ENCODE results near the gene NPHS2.
A peak's percentile ranks its signal among the peaks of the same experiment; 100 is the strongest.

Gene NPHS2

DNA sequence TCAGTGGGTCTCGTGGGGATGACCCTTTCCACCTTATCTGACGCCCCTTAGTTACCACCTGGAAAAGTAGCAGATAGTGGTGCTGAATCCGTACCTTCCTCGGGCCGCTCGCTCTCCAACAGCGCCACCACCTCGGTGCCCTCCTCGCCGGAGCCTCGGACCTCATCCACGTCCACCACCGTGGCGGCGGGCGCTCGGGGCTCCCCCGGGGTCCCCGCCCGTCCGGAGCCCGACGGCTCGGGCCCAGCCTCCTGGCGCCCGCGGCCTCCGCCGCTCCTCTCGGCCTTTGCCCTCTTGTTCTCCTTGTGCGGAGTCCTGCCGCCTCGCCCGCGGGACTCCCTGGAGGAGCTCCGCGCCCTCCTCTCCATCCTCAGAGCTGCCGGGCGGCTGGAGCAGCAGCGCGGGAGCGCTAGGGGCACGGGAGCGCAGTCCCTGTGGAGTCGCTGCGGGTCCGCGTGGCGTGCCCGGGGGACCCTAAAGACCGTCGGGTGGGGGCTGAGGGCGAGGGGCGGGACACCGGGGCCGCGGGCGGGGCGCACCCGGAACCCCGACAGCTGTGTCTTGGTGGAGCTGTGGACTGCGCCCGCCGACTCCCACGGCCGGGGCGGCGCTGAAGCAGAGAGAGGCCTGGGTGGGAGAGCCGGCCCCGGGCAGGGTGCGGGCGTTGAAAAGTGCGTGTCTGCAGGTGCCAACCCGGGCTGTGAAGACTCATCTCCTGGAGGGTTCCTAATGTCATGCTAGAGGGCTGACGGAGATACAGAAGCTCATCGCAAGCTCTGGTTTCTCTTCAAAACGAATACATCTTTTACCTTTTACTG lies at the start of gene NPHS2:
TSS of gene NPHS2 (minus strand) at position 452 of the 818 bp plus-strand sequence. CDS start at position 368, 84 bp downstream.
- no peak for DNase-seq (ENCODE audit: low spot score)

DNA sequence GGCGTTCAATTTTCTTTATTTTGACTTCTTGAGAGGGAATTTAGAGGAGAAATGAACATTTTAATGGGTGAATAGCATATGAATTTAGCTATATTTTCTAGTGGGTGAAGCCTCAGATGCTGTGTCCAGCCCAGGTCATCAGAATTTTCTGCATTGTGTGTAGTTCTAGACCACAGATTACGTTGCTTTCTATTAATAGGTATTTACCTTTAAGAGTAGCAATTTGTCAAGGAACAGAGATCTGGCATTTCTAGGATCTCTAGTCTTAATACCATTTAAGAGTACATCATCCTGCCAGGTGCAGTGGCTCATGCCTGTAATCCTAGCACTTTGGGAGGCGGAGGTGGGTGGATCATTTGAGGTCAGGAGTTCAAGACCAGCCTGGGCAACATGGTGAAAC lies 36.6 kb upstream of the NPHS2 start:
- DNase-seq (ENCODE audit: low spot score), result no peak

DNA sequence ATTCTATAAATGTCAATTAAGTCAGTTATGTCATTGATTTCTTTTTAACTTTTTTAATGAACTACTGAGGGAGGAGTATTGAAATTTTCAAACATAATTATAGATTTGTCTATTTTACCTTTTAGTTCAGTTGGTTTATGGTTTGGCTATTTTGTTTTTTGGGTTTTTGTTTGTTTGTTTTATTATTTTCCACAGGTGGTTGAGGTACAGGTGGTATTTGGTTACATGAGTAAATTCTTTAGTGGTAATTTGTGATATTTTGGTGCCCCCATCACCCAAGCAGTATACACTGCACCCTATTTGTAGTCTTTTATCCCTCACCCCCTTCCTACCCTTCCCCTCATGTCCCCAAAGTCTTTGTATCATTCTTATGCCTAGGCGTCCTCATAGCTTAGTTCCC lies 25.3 kb upstream of the NPHS2 start:
- DNase-seq (ENCODE audit: low spot score), result no peak

DNA sequence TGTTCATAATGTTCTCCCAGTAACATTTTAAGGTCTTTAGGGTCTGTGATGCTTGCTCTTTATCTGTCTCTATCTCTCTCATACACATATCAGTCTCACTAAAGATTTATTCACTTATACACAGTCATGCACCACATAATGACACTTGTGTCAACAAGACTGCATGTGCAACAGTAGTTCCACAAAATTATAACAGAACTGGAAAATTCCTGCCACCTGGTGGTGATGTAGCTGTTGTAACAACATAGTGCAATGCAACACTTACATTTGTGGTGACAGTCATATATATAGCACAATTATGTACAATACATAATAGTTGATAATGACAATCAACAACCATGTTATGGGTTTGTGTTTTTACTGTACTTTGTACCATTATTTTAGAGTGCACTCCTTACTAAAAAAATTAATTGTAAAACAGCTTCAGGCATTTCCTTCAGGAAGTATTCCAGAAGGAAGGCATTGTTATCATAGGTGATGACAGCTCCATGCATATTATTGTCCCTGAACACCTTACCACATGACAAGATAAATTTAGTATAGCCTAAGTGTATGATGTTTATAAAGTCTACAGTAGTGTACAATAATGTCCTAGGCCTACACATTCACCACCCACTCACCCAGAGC lies 24.0 kb upstream of the NPHS2 start:
- peak; percentile 46 for DNase-seq (ENCODE audit: low spot score)

DNA sequence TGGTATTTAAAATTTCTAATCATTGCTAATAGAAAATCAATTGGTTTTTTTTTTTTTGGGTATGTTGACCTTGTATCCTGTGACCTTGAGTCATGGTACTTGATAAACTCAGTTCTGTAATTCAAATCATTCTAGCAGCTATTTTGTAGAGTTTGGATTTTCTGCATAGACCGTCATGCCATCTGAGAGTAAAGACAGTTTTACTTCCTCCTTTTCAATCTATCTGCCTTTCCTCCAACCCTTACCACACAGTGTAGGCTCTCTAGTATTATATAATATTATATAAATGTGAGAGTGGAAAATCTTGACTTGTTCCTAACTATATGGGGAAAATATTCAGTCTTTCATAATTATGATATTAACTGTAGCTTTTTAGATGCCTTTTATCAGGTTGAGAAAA lies 22.9 kb upstream of the NPHS2 start:
- DNase-seq (ENCODE audit: low spot score), result no peak

DNA sequence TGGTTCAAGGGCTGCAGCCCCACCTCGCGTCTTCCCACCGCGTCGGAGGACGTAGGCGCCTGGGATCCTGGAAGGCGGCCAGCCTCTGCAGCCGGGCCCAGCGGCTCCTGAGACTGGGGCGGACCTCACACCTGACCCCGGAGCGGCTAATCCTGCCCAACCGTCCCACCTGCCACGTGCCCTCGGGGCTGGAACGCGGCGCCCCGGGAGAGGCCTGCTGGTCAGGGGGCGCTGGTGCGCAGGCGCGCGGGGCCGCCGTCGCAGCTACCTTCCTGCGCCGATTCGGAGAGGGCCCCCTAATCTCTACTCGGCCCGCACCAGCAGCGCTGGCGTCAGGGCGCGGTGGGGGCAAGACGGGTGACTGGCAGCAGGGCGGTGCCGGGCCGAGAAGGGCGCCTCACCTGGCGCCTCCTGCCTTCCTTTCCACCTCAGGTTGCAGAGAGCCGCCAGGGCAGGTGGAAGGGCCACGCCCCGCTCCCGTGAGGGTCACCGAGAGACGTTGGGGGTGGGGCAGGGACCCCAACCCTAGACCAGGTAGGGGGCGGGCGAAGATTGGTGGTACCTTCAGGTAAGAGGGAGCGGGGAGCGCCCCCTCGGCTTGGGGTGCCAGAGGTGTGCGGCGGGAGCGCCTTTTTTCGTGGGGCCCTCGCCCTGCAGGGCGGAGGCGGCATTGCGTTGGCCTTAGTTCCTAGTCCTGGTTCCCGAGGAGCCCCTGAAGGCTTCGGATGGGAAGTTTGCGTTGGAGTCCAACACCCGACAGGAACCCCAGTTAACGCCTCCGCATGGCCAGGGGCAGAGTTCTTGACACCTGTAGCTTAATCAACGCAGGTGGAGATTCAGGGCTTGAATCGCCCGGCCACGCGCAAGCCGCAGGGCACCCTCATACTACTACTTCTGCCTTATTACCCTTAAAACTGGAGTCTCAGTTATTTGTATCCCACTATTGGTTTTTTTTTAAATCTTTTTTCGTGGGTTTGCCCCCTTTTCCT lies 16.1 kb upstream of the NPHS2 start, which contains the start of gene TDRD5:
TSS of gene TDRD5 (plus strand) at position 241 of the 989 bp plus-strand sequence. CDS start 784 bp downstream, outside the sequence.
- no peak for DNase-seq (ENCODE audit: low spot score)

DNA sequence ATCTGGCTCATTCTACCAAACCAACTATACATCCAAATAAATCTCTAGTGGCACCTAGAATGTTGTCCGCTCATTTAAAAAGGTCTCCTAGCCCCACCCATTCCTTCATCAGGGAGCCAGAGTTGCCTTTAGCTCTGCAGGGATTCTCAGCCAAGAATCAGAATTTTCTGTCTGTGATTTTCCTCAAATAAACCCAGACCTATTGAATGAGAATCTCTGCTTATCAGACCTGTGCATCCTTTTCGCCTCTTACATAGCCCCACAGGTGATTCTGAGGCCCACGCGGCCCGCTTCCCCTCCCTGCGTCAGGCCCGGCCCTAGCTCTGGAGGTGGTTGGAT lies 15.5 kb upstream of the NPHS2 start:
- no peak for DNase-seq (ENCODE audit: low spot score)

DNA sequence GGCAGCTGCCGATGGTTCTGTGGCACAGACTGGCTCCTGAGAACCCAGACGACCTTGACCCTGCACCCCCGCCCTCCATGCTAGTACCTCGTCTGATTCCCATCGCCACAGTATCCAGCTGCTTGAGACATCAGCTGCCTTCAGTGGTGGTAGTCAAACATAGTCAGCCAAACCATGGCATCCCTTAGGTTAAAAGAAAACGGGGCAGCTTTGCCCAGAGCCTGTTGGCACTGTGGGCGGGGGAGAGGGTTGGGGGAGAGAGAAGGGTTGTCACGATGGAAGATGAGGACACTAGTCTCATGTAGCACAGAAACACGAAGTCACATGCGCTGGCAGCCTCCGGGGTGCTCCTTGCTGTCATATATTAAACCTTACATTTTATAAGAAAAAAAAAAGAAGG lies 14.9 kb upstream of the NPHS2 start:
- DNase-seq (ENCODE audit: low spot score), result no peak

DNA sequence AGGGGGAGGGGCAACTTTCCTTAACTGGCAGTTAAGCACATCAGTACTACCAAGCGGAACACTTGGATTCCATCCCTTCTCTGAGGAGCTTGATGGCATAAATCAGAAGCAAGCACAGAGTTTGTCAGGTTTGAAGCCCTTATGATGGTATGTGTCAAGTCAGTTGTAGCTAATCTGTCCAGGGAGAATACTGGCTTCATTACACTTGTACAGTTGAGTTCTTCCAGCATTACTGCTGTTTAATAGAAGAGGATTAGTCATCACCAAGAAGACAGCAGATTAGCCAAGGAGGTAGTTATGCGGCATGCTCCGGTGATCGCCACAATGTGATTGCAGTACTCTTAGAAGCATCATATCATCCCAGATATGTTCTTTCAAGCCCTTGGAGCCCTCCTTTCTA lies 13.8 kb upstream of the NPHS2 start:
- no peak for DNase-seq (ENCODE audit: low spot score)

DNA sequence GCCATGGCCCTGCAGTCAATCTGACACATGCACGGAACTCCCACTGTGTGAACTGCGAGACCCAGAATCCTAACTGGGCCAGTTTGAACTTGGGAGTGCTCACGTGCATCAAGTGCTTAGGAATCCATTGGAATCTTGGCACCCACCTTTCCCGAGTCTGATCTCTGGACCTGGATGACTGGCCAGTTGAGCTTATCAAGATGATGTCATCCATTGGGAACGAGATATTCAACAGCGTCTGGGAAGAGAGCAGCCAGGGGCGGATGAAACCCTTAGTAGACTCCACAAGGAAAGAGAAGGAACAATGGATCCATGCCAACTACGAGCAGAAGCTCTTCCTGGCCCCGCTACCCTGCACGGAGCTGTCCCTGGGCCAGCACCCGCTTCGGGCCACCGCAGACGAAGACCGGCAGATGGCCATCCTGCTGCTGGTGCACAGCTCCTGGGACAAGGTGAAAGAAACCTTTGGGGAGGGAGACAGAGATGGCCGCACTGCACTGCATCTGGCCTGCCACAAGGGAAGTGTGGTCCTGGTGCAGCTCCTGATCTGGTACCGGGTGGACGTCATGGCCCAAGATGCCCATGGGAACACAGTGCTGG lies 12.8 kb upstream of the NPHS2 start:
- no peak for DNase-seq (ENCODE audit: low spot score)

DNA sequence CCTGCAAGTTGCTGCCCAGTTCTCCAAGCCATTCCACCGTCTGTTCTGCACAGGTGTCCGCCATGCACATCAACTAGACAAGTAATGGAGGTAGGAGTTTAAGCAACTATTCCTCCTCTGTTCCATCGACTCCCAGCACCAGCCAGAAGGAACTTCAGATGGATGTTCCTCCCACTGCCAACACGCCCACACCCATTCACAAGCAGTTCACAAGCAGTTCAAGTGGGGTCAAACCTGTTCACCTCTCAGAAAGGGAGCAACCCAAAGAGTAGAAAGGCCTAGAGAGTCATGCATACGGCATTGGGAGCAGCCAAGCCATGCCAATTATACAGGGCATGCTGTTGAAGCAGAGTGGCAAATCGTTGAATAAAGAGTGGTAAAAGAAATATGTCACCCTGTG lies 11.6 kb upstream of the NPHS2 start:
- no peak for DNase-seq (ENCODE audit: low spot score)

DNA sequence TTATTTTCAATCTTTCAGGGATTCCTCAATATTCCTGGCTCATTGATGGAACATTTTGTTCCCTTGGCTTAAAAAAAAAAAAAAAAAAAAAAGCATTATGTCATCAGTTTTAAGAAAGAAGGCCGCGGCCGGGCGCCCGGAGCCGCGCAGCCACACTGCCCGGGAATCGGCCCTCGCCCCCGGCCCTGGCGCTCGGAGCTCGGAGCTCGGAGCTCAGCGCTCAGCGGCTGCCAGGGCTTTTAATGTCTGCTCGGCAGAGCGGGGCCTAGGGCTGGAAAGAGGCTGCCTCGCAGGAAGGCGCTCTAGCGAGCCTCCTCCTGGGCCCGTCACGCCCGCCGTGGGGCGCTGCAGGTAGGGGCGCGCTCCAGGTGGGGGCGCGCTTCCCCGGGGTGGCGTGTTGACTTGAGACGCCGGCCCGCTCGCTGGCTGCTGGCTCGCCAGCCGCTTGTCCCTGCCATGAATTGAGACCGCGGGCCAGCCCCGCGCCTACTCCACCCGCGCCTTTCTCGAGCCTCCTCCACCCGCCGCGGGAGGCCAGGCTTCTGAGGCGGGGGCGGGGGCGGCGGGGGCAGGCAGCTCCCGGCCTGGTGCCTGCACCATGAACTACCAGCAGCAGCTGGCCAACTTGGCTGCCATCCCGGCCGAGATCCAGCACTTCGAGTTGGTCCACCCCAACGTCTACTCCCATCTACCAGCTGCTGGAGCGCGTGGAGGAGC lies 10.5 kb upstream of the NPHS2 start:
- peak; percentile 84 for DNase-seq (ENCODE audit: low spot score)

DNA sequence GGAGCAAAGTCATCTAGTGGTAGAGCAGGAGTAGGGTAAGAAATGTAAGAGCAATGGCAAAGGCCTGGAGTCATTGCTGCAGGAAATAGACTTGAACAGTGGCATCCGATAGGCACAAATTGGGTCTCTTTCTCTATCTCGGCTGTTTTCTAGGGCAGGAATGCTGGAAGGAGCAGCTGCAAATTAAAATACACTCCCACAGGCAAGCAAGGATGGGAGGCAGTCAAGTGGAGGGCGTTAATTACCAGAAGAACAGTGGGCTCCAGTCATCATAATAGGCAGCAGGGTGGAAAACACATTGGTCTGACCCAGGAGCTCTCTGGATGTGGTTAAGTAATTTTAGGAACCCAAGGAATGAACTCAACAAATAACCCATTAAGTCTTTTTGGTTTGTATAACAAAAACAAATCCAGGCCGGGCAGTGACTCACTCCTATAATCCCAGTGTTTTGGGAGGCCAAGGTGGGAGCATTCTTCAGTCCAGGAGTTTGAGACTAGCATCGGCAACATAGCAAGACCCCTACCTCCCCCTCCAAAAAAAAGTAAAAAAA lies 8.1 kb upstream of the NPHS2 start:
- no peak for DNase-seq (ENCODE audit: low spot score)

DNA sequence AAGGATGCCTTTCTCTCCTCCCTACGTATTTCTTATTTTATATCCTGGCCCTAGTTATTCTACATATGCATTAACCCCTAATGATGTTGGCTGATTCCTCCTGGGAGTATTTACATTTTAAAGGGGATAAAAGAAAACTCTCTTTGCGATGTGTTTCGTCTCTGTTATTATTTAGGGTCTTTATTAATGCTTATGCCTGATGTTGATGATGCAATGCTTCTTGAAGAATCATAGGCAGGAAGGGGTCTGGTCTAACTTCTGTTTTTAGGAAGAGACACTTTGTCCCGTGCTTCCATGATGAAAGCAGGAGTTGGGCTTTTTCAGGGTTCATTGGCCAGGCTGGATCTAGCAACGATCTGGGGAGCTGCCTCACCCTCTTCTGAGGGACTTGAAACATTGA lies 761 bp upstream of the NPHS2 start:
- no peak for DNase-seq (ENCODE audit: low spot score)

DNA sequence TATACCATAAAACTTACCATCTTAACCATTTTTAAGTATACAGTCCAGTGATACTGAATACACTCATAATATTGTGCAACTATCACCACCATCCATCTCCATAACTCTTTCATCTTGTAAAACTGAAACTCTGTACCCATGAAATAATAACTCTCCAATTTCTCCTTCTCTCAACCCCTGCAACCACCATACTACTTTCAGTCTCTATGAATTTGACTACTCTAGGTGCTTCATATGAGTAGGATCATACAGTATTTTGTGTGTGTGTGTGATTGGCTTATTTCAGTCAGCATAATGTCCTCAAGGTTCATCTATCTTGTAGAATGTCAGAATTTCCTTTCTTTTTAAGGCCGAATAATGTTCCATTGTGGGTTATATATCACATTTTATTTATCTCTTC lies 17.7 kb downstream of the NPHS2 start:
- DNase-seq (ENCODE audit: low spot score), result no peak

DNA sequence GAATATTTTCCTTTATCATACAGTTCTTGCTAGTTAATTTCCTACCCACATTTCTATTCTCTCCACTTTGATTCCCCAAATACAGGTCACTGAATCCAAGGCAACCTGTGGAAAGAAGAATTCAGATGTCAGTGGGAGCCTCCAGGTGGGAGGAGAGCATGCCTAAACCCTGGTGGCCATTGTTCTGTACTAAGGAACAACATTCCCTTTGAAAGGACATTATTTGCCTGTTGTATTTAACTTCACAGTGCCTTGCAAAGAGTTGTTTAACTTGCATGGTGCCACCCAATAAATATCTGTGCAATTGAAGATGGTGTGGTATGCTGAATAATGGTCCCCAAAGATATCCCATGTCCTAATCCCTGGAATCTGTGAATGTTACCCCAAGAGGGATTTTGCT lies 21.3 kb downstream of the NPHS2 start:
- no peak for DNase-seq (ENCODE audit: low spot score)

DNA sequence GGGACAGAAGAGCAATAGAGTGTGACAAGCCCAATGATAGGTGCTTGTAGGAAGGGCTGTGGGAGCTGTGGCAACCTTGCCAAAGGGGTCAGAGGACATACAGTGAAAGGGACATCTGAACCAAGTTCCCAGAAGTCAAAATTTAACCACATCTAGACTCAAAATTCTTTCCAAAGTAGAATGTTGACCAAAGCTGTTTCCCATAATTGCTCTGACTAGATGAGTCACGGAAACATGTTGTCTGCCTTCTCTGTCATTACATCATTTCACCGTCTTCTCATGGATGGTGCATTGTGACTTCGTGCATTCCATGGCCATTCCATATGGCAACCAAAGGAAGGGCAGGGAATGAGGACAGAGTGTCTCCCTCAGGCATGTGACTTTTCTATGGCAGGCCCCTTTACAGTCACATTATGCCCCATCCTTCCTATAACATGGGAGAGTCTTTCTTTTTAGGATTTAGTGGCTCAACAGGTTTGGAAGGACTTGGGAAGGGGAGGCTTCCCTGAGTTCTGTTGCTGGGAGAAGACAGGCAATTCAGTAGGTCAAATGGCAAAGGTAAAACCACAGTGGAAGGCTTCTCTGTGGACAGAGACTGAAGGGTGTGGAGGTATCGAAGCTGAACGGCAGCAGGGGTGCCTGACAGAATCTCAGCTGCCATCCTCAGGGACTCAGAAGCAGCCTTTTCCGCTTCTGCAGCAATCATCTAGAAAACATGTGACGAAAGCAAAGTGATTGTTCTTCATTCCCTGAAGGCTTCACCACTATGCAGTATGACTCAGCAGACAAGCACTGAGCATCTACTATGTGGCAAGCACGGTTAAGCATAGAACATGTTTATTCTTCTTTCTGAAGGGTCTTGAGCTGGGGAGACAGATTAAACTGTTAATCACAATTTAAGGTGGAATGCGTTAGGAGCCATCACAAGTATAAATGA lies 24.7 kb downstream of the NPHS2 start:
- DNase-seq (ENCODE audit: low spot score), result no peak

DNA sequence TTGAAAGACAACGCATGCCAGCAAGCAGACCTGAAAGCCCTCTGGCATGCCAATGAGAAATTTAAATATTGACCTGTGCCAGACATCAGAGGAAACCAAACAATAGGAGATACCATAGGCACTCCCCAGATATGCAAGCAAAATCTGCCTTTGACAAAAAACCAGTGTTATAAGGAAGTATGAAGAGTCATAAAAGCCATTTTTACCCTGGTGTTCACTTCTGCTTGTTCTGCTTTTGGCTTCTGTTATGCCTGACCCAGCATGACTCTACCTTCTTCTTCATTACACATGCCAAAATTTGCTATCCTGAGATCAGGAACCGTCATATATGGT lies 26.4 kb downstream of the NPHS2 start:
- DNase-seq (ENCODE audit: low spot score), result no peak

DNA sequence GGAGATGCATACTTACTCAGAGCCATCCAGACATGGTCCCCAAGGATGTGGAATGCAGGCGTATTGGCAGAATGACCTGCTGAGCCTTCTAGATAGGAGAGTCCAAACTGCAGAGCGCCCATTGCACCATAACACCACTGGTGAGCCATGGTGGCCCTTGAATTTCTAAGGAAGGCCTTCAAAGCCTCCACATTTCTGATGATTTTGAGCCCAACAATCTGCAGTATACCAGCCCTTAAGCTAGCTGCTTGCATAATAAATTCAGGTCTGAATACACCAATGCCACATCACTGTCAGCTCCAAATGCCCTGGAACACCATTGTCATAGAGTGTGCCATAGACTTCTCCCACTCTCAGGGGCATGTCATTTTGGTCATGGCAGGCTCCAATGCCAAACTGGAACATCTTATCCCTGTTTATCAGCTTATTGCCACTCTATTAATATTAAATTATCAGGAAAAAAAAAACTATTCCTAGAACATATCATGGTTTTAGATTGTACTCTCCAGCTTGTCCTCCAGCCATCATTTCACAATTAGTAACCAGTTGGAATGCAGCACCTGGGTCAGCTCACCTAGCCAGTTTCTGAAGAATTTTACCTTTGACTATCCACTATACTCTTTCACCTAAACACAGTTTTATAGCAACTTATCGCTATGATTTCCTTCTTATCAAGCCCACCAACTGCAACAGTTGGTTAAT lies 26.9 kb downstream of the NPHS2 start:
- no peak for DNase-seq (ENCODE audit: low spot score)

All from HuH-7 (cell line).